H1 (cell line): ENCODE measurements around the gene LARP4B. TPM values are rescaled to one million over a fixed set of nuclear protein-coding genes. Genes with fewer than 3 reads are reported as not detected.

Source experiments
- RNF2 ChIP-seq: fragments of 200-900, 300-1000 bp; sonication (generic); IDR thresholded peaks from 2 replicates; pipeline ENCODE4 v1.7.1; 2016; ENCODE audit warnings: borderline replicate concordance, low read depth, mild to moderate bottlenecking, antibody characterized with exemption, low read length; ENCODE audit not compliant: poor library complexity, severe bottlenecking; ENCODE audit errors: missing control alignments
- polyA plus RNA-seq, 7 experiments: library from polyadenylated mRNA; depleted of rRNA in 3 of 7; stranded (reverse) in 5 of 7; unstranded in 2 of 7; fragments of >200 nt in 5 of 7; fragments of 200-250 nt in 2 of 7; gene quantifications; 1 replicate in 5 of 7; 2 replicates in 1 of 7; 4 replicates in 1 of 7; pipeline versions ENCODE4 v1.2.1 to v1.2.3, GENCODE V29; 2011 to 2013; ENCODE audit warnings: missing spikeins in 2 of 7, mixed read lengths in 2 of 7
- total RNA-seq: library from RNA; stranded (reverse); fragmentation: NEBNext Ultra II Directional; extraction: Animal tissue kit (Norgen Biotek cat#: 25700); gene quantifications from 2 replicates; pipeline ENCODE4 v1.2.1, GENCODE V29; 2021
- TF ChIP-seq, protein P1 (sequence below): IDR thresholded peaks from 2 replicates; pipeline ENCODE4 v1.6.1; 2011; ENCODE audit warnings: low read depth, mild to moderate bottlenecking, low read length; ENCODE audit not compliant: insufficient read depth
- TF ChIP-seq, protein P2 (sequence below), 3 experiments: IDR thresholded peaks; 1 replicate in 2 of 3; 2 replicates in 1 of 3; pipeline versions ENCODE4 v1.5.1 to v1.6.1; 2011; ENCODE audit warnings: low read length in 3 of 3, mild to moderate bottlenecking in 3 of 3, inconsistent platforms in 2 of 3, low read depth in 1 of 3, moderate library complexity in 1 of 3; ENCODE audit not compliant: insufficient read depth in 1 of 3; ENCODE audit errors: control extremely low read depth in 1 of 3

Gene LARP4B
- total and polyA plus RNA-seq, 2 of the 8 experiments (the other 6 are each of a cell fraction or from before 2014, with no cell fraction given) = 20.1 to 78.6 TPM

DNA sequence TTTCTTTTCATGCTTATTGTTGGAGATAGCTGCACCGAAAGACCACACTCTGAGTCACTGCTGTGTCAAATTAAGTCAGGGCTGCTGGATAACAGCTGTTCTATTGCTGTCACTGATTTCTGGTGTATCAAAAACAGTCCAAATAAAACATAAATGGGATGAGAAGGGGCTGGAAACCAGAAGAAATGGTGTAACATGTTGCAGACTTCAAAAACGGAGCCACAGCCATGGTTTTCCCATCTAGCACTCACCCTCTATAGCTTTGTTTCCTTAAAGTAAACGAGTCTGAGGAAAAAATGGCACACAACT lies 138.8 kb downstream of the LARP4B start (continued):
- TF ChIP-seq, protein P1, sequence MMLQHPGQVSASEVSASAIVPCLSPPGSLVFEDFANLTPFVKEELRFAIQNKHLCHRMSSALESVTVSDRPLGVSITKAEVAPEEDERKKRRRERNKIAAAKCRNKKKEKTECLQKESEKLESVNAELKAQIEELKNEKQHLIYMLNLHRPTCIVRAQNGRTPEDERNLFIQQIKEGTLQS = no peak
- TF ChIP-seq RNF2 = no peak
- TF ChIP-seq, protein P2, sequence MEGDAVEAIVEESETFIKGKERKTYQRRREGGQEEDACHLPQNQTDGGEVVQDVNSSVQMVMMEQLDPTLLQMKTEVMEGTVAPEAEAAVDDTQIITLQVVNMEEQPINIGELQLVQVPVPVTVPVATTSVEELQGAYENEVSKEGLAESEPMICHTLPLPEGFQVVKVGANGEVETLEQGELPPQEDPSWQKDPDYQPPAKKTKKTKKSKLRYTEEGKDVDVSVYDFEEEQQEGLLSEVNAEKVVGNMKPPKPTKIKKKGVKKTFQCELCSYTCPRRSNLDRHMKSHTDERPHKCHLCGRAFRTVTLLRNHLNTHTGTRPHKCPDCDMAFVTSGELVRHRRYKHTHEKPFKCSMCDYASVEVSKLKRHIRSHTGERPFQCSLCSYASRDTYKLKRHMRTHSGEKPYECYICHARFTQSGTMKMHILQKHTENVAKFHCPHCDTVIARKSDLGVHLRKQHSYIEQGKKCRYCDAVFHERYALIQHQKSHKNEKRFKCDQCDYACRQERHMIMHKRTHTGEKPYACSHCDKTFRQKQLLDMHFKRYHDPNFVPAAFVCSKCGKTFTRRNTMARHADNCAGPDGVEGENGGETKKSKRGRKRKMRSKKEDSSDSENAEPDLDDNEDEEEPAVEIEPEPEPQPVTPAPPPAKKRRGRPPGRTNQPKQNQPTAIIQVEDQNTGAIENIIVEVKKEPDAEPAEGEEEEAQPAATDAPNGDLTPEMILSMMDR (IDR thresholded peaks at IDR 0.05; ENCODE audit: control extremely low read depth in 1 of 3, insufficient read depth in 1 of 3, low read depth in 1 of 3, low read length in 3 of 3) = no peak
